ENCODE data around the gene SEPTIN8.

GRCh38 chr5:132754111-132754510 is 22.9 kb downstream of the SEPTIN8 start:
- TF ChIP-seq POLR2A (IDR thresholded peaks at IDR 0.05), result no peak
- TF ChIP-seq, protein P1, sequence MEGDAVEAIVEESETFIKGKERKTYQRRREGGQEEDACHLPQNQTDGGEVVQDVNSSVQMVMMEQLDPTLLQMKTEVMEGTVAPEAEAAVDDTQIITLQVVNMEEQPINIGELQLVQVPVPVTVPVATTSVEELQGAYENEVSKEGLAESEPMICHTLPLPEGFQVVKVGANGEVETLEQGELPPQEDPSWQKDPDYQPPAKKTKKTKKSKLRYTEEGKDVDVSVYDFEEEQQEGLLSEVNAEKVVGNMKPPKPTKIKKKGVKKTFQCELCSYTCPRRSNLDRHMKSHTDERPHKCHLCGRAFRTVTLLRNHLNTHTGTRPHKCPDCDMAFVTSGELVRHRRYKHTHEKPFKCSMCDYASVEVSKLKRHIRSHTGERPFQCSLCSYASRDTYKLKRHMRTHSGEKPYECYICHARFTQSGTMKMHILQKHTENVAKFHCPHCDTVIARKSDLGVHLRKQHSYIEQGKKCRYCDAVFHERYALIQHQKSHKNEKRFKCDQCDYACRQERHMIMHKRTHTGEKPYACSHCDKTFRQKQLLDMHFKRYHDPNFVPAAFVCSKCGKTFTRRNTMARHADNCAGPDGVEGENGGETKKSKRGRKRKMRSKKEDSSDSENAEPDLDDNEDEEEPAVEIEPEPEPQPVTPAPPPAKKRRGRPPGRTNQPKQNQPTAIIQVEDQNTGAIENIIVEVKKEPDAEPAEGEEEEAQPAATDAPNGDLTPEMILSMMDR (IDR thresholded peaks at IDR 0.05), result no peak

Measured in Peyer's patch (tissue), 4 donors.